ENCODE results near the gene GORASP2.

- TF ChIP-seq CTCF (IDR thresholded peaks at IDR 0.05) = no peak
- no peak for TF ChIP-seq POLR2A (IDR thresholded peaks at IDR 0.05)
Observed at GRCh38 chr2:170922634-170923494, 6.2 kb upstream of the GORASP2 start.

Data from Peyer's patch (tissue), 4 donors.